Measurements from ENCODE around the gene KCMF1.

KCMF1 gene

GRCh38 chr2:85077859-85078419, 107.0 kb downstream of the KCMF1 start:
- no peak for TF ChIP-seq CTCF (IDR thresholded peaks at IDR 0.05)

GRCh38 chr2:85078536-85078935, 107.6 kb downstream of the KCMF1 start:
- TF ChIP-seq CTCF (IDR thresholded peaks at IDR 0.05): no peak

GRCh38 chr2:85083092-85083491, 112.1 kb downstream of the KCMF1 start:
- no peak for TF ChIP-seq CTCF (IDR thresholded peaks at IDR 0.05)

DNA sequence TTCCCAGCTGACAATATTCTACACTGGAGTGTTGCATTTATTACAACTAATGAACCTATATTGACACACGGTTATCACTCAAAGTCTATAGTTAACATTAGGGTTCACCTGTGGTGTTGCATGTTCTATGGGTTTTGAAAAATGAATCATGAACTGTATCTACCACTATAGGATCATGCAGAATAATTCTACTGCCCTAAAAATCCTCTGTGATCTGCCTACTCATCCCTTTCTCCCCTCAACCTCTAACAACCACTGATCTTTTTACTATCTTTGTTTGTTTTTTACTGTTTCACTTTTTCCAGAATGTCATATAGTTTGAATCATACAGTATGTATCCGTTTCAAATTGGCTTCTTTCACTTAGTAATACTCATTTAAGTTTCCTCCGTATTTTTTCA, 114.6 kb downstream of the KCMF1 start:
- no peak for TF ChIP-seq CTCF (IDR thresholded peaks at IDR 0.05)

DNA sequence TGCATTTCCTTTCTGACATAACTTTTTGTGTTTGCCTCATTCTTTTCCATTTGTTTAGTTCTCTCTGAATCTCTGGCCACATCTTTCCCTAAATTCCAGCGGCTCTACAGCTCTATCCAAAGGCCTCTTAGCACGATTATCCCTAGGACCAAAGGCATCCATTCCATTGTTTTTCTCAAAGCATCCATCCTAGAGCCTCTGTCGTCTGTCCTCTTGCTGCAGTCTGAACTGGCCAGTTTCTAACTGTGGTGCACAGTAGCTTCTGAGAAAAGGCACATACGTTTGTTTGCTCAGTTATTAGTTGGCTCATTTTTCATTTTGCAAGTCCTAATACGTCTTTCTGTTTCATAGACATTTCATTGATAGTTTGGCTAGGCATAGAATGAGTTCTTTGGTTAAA, 116.6 kb downstream of the KCMF1 start:
- TF ChIP-seq CTCF (IDR thresholded peaks at IDR 0.05): no peak

DNA sequence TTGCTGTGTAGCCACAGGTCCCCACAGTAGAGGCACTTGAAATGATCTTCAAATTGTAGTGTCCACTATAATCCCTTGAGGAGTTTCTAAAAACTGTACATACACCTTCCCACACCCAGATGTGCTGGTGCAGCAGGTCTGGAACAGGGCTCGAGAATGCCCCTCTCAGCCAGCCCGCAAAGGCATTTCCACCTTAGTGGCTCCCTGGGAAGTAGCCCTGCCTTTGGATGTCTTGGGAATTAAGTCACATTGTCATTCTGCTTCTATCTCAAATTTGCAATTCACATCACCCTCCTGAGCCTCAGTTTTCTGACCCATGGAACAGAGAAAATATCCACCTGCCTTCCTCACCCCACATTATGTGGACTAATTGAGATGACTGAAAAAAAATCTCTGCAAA, 118.0 kb downstream of the KCMF1 start:
- no peak for TF ChIP-seq CTCF (IDR thresholded peaks at IDR 0.05)

GRCh38 chr2:85089585-85089984, 118.6 kb downstream of the KCMF1 start:
- TF ChIP-seq CTCF (IDR thresholded peaks at IDR 0.05): no peak

DNA sequence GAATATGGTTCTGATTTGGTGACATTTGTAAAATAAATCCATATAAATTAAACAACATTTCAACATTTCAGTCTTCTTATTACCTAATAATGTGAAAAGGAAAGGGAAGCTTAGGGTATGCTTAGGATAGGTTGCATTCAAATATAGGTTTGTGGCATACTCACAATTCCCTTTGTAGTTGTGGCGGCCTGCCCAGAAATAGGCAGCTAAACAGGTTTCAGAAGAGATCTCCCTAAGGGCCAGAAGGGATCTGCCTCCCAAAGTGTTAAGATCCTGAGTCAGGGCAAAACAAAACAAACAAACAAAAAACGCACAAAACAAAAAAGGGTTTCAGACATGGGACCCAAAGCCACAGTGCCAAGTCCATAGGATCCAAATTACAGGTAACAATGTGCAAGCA, 120.9 kb downstream of the KCMF1 start:
- TF ChIP-seq CTCF (IDR thresholded peaks at IDR 0.05): no peak

Data from LNCAP (cell line).